NT2/D1 (cell line): ENCODE data around the gene AFF3.
"Not testable (repeated sequence)": the region's sequence is repeated elsewhere in the genome, so short reads cannot be mapped to it uniquely, and the experiment has no call there.

Source experiments
- DNase-seq: peaks from one replicate; pipeline ENCODE4 v3.0.0-alpha.2; 2011; ENCODE audit warnings: low read depth, low spot score
- H3K27me3 ChIP-seq: 2 replicates; pipeline ENCODE4 v1.6.0; 2011; ENCODE audit warnings: mild to moderate bottlenecking; ENCODE audit not compliant: insufficient read length, insufficient read depth
- H3K36me3 ChIP-seq: 2 replicates; pipeline ENCODE4 v1.6.1; 2011; ENCODE audit warnings: mild to moderate bottlenecking, low read length, mixed read lengths; ENCODE audit not compliant: insufficient read depth, insufficient read length
- H3K4me1 ChIP-seq: 2 replicates; pipeline ENCODE4 v1.5.1; 2011; ENCODE audit not compliant: insufficient read depth, insufficient read length
- H3K4me3 ChIP-seq: 2 replicates; pipeline ENCODE4 v1.5.1; 2011; ENCODE audit warnings: low read depth; ENCODE audit not compliant: insufficient read length
- H3K9ac ChIP-seq: 2 replicates; pipeline ENCODE4 v1.6.0; 2011; ENCODE audit warnings: low read depth; ENCODE audit not compliant: insufficient read length
- H3K9me3 ChIP-seq: 2 replicates; pipeline ENCODE4 v1.5.1; 2011; ENCODE audit warnings: mild to moderate bottlenecking, low read length; ENCODE audit not compliant: insufficient read depth
- SUZ12 ChIP-seq: IDR thresholded peaks from 2 replicates; pipeline ENCODE4 v1.6.1; 2011; ENCODE audit not compliant: insufficient read length, insufficient read depth; ENCODE audit errors: extremely low read depth
- YY1 ChIP-seq: IDR thresholded peaks from 2 replicates; pipeline ENCODE4 v1.6.1; 2011; ENCODE audit not compliant: insufficient read length, insufficient read depth
- ZNF274 ChIP-seq: IDR thresholded peaks from 2 replicates; pipeline ENCODE4 v1.6.1; 2011; ENCODE audit warnings: mild to moderate bottlenecking, low read depth, low read length

The AFF3 gene

DNA sequence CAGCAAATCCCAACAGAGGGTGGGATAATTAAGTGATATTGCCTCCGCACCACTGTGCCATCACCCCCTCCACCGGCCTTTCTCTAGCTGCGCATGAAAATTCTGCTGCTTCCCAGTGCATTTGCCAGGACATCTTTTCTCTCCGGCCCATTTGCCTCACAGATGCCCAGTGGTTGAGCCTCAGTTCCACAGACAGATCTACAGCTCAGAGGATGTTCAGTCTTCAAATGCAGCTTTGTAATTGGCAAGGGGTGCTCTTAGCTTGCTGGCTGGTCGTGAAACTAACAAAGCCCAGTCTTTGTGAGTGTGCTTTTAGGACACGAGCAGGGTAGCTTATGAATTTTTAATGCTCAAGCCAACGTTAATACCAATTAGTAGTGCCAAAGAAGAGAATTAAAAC lies 399.2 kb downstream of the AFF3 start:
- TF ChIP-seq SUZ12 = no peak
- Histone ChIP-seq H3K36me3 (no peaks in the 10 kb centered on the region), H3K9ac (no peak overlapping the region)

DNA sequence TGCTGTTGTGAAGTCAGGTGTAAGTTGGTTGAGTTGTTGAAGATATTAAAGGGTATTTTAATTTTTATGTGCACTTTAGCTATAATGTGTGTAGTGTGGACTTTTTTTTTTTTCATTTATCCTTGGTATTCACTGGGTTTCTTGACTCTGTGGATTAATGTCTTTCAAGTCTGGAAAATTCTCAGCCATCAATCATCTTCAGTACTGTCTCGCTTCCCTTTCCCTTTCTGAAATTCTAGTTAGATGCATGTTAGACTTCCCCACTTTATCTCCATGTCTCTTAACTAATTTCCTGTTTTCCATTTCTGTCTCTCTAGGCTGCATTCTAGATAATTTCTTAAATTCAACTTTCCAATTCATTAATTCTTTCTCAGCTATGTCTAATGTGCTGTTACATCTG lies 404.9 kb downstream of the AFF3 start:
- DNase-seq = no peak
- Histone ChIP-seq H3K4me3 (no peak overlapping the region), H3K36me3 (no peaks in the 10 kb centered on the region), H3K9me3 (no peaks in the 10 kb centered on the region), H3K9ac (no peak overlapping the region), H3K4me1 (no peaks in the 10 kb centered on the region), H3K27me3 (no peaks in the 10 kb centered on the region)
- TF ChIP-seq YY1 (no peak), SUZ12 (no peak)

More for the DNA sequence above, 399.2 kb downstream of the AFF3 start:
- Histone ChIP-seq H3K9me3 (no peaks in the 10 kb centered on the region), H3K4me1 (peaks cover 4% of the 10 kb centered on the region), H3K4me3 (no peak overlapping the region), H3K27me3 (no peaks in the 10 kb centered on the region)
- DNase-seq = no peak

DNA sequence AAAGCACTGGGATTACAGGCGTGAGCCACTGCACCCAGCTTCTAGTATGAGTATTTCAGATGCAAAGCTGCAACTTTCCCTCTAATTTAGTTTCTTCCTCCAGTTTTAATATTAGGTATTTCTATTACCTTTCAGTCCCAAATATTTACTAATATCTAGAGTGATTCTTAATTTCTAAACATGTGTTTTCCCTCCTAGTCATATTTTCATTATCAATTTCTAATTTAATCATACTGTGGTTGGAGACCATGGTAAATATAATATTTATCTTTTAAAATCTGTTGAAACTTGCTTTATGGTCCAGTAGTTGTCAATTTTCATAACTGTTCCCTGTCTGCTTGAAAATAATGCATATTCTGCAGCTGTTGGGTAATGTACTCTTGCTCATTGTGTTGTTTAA lies 406.6 kb downstream of the AFF3 start:
- Histone ChIP-seq H3K9ac (no peak overlapping the region), H3K27me3 (no peaks in the 10 kb centered on the region), H3K36me3 (no peaks in the 10 kb centered on the region), H3K4me3 (no peak overlapping the region), H3K4me1 (no peaks in the 10 kb centered on the region), H3K9me3 (no peaks in the 10 kb centered on the region)
- TF ChIP-seq SUZ12 (no peak), YY1 (no peak), ZNF274 (no peak)
- no peak for DNase-seq

DNA sequence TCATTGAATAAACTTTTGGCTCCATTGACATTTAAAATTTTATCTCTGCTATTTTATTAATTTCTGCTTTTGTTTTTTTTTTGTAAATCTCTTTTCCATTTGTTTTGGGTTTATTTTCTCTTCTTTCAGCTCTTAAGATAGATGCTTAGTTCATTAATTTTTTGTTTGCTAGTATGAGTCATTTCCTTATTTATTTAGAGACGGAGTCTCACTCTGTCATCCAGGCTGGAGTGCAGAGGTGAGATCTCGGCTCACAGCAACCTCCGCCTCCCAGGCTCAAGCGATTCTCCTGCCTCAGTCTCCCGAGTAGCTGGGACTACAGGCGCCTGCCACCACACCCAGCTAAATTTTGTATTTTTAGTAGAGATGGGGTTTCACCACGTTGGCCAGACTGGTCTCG lies 407.1 kb downstream of the AFF3 start:
- H3K9me3 ChIP-seq, H3K4me1 ChIP-seq, H3K9ac ChIP-seq, H3K36me3 ChIP-seq, DNase-seq, H3K27me3 ChIP-seq, H3K4me3 ChIP-seq: not testable (repeated sequence)

DNA sequence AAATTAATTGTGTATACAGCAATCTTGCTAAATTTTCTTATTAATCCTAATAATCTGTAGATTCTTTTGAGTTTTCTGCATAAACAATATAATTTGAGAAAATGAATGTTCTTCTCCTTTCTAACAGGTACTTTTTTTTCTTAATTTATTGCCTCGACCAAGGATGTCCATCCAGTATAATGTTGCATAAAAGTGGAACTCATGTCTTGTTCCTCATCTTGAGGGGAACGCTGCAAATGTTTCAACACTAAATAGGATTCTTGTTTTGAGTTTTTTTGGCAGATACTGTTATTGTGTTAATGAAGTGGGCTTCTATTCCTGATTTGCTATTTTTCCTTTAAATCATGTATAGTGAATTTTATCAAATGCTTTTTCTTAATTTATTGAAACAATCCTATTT lies 408.2 kb downstream of the AFF3 start:
- Histone ChIP-seq H3K4me1 (no peaks in the 10 kb centered on the region), H3K4me3 (no peak overlapping the region), H3K36me3 (no peaks in the 10 kb centered on the region), H3K27me3 (no peaks in the 10 kb centered on the region), H3K9ac (no peak overlapping the region), H3K9me3 (no peaks in the 10 kb centered on the region)
- no peak for DNase-seq
- no peak for TF ChIP-seq ZNF274
- no peak for TF ChIP-seq SUZ12
- TF ChIP-seq YY1 = no peak

DNA sequence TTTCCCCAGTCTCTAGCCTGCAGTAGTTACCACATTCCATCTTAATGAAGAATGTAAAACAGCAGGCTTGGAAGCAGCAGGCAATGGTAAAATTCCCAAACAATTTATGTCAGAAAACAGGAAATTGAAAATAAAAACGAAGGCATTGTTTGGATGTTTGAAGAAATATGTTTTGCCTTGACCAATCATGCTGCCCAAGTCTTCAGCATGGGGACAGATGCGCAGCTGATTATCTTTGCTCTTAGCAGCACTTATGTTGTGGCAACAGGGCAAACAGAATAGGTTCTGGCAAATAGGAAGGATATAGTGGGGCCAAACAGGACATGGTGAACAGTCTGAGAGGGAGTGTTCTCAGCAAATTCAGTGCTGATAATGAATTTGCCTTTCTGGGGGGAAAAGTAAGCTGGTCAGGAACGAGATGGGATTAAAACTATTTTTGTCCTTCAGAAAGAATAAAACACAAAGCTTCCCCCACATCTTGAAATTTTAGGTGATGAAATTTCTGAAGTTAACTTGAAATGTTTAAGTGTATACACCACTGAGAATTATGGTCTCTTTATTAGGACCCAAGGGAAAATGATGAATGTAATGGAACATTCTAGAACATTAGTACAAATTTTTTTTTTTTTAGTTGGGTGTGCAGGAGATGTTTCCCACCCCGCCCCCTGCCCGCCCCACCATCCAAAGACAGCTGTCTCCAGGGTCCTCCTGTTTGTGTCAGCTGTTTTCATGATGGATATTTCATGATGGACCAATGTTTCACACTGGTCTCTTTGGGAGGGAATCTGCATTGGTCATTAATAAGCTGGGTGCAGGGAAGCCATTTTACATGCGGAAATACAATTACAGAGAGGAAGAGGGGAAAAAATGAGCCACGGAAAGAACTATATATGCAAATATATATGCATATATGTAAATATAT lies 413.0 kb downstream of the AFF3 start:
- DNase-seq = no peak
- TF ChIP-seq ZNF274 (no peak), YY1 (no peak), SUZ12 (no peak)

DNA sequence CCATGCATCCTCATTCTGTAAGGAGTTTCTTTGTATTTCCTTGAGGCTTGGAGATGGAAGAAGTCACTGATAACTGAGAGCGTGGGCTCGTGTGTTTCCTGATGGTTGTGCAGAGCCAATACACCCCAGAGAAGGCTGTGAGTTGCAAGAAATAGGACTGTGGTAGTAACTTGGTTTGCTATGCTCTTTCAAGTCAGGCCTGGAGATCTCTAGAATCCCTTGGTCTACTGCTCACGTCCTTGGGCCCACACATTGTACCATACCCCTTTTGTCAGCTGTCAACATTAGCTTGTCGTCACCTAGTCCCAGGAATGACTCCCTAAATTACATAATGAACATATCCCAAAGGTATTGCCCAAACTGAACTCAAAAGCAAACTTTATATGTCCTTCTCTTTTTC lies 414.2 kb downstream of the AFF3 start:
- Histone ChIP-seq H3K27me3 (no peaks in the 10 kb centered on the region), H3K9ac (no peak overlapping the region), H3K4me1 (no peaks in the 10 kb centered on the region), H3K9me3 (no peaks in the 10 kb centered on the region), H3K4me3 (no peak overlapping the region), H3K36me3 (no peaks in the 10 kb centered on the region)
- TF ChIP-seq SUZ12 (no peak), ZNF274 (no peak), YY1 (no peak)
- no peak for DNase-seq

More for the DNA sequence above, 413.0 kb downstream of the AFF3 start:
- no peaks in the 10 kb centered on the region for H3K4me1 ChIP-seq
- H3K27me3 ChIP-seq = no peaks in the 10 kb centered on the region
- H3K4me3 ChIP-seq = no peak overlapping the region
- H3K36me3 ChIP-seq = no peaks in the 10 kb centered on the region
- H3K9me3 ChIP-seq = no peaks in the 10 kb centered on the region
- H3K9ac ChIP-seq = no peak overlapping the region
